ENCODE results near the gene USP21.

- TF ChIP-seq EZH2 (IDR thresholded peaks at IDR 0.05; ENCODE audit: low read length) (no peak), CTCF (optimal IDR thresholded peaks at IDR 0.05 in 1 of 3, IDR thresholded peaks at IDR 0.05 in 1 of 3, conservative IDR thresholded peaks at IDR 0.05 in 1 of 3; ENCODE audit: extremely low read depth in 1 of 3, insufficient read depth in 2 of 3, low read length in 3 of 3) (no peak)
Observed at GRCh38 chr1:161162806-161163205, 3.5 kb downstream of the USP21 start.
